ACHN (cell line): ENCODE measurements around the gene CLBA1.

Source experiments
- DNase-seq: peaks from one replicate; pipeline ENCODE4 v3.0.0-alpha.2; 2015
- in situ Hi-C: cut with HindIII; loops from 2 replicates; pipeline ENCODE4 v1.10.0; 2017; ENCODE audit warnings: low sequenced_read_pairs, low pct_ligation_motif_present, low pct_unique_long_range_greater_than_20kb

CLBA1 gene

GRCh38 chr14:104966261-104966865 is 19.2 kb upstream of the CLBA1 start:
- in situ Hi-C loops = no loop called here
- DNase-seq = no peak

DNA sequence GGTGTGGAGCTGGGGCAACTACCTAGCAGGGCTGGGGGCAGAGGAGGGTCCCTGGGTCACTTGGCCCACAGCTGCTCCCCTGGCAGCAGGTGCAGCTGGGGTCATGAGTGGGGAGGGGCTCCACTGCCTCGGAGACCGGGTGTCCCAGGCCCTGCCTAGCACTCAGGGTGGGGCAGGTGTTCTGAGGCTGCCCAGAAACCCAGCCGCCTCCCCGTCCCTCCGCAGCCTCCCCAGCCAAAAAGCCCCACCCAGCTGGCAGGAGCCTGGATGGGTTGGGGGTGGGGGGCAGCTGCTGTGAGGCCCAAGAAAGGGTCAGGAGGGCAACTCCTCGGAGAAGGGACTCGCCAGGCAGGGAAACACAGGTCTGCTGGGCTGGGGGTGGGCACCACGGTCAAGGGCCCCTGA is 18.6 kb upstream of the CLBA1 start:
- no peak for DNase-seq
- in situ Hi-C loops = no loop called here

DNA sequence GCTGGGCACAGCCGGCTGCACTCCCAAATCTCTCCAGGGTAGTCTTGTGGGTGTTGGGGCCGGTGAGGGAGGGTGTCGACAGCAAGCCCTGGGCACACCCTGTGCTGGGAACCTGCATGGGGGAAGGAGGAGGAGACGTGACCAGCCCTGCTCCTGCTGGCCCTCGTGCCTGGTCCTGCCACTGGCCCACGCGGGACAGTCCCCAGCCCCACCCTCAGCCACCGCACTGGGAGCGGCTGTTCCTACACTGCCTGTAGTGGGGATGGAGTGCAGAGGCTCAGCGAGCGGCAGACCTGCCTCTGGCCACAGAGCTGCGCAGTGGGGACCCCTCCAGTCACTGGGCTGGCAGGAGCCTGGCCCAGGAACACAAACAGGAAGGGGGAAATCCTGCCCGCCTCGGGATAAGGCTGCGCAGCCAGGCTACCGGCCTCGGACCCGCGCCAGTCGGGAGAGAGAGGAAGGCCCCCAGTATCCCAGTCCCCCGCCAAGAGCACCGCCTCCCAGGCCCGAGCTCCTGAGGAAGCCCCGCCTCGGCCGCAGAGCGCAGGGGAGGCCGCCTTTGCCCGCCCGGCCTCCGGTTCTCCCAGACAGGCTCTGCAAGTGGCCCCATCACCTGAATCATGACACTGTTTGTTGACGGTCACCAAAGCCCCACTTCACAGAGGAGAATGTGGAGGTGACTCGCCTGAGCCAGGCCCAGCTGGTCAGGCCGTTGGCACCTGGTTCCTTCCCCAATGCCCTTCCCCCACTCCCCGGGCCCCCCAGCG is 18.0 kb upstream of the CLBA1 start:
- DNase-seq = no peak
- in situ Hi-C loops = no loop called here

DNA sequence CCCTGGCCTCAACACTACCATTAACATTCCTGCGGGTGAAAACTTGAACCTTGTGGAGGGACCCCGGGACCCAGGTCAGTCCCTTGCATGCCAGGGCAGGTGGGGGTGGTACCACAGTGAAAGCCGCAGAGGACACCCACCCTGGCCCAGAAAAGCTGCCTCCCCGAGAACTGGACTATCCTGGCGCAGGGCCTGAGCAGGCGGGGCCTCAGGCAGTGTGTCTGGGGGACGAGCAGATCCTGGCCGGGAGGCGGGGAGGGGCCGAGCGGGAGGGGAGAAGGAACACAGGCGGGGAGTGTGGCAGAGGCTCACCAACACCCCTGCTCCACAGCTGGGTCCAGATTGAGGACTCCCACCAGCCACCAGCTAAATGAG is 17.4 kb upstream of the CLBA1 start:
- in situ Hi-C loops = no loop called here

DNA sequence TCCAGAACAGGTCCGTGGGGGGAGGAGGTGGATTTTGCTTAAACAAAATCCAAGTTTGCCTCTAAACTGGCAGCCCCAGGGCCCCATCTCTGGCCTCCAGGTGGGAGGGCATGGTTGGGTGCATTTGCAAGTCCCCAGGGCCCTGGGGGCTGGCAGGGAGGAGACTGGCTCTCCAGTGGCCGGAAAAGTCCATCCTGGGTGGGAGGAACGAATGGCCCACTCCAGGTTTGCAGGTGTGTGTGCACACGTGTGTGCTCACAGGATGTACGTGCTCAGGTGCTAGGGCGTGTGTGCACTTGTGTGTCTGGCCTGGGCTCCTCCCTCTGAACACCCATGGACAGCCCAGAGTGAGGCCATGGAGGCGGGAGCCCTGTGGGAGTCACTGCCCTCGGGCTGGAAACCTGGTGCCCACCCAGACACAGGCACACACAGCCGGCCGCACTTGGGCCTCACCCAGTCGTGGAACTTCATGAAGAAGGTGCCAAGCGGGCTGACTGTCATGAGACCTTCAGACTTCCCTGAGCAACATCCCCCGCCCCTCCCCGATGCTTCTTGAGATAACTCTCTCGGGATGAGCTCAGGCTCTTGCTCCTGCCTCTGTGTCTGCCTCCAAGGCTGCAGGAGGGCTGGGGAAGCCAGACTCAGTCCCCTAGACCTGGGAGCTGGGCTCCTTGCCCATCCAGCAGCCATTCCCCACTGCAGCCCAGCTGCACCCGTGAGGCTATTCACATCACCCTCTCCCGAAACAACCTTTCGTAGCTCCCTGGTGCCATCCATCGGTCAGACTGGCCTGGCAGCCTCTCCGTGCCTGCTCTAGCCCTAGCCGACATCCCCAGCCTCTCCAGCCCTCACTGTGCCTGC is 16.8 kb upstream of the CLBA1 start:
- DNase-seq = peak; percentile 15
- in situ Hi-C loops = no loop called here

More for the DNA sequence above, 17.4 kb upstream of the CLBA1 start:
- DNase-seq = no peak

DNA sequence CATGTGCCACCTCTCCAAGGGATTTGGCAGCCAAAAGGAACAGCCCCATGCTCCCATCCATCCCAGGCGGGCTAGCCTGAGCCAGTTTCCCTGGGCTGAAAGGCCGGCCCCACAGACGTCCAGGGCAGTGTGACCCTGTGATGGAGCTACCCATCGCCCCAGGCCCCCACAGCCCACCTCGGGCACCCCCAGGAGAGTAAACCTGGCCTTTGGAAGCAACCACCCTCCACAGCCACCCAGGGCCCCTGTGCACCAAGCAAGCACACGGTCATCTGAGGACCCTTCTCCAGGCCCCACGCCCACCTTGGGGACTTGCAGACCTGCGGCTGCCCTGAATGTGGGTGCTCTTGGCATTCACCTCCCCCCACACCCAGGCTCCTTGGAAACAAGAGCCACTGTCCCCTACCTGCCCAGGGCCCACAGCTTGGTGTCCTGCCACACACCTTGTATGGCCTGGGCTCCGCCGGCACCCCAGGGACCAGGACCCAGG is 15.8 kb upstream of the CLBA1 start:
- in situ Hi-C loops = no loop called here

DNA sequence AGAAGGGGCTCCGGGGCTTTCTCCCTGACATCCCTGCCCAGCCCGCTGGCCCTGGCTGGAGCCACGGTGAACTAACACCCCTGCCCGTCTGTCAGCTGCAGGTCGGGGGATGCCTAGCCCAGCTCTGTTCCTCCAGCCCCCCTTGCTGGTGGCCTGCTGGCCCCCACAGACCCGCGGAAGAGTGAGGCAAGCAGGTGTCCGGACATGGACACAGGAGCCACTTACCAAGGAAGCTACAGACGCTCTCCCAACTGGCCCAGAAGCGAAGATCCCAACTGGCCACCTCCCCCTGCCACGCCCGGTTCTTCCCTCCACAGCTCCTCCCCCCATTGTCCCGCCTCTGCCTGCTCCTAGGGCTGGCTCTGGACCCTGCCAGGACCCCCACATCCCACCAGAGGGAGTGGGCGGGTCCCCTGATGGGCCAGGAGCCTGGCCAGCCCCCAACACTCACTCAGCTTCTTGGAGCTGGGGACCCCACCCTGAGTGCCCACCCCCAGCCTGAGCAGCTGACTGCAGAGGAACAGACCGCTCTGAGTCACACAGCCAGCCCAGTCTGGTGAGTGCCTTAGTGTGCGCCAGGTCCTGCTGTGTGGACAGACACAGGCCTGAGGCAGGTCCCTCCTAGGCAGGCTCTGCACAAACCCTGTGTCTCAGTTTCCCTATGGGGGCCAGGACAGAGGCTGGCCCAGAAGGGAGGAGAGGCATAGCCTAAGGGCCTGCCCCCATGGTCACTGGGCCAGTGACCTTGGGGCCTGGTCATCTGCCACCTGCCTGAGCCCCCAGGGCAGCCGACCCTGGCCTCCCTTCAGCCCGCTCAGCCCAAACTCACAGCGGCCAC is 15.1 kb upstream of the CLBA1 start:
- peak; percentile 79 for DNase-seq
- in situ Hi-C loops = no loop called here

More for the DNA sequence above, 15.8 kb upstream of the CLBA1 start:
- DNase-seq = no peak

DNA sequence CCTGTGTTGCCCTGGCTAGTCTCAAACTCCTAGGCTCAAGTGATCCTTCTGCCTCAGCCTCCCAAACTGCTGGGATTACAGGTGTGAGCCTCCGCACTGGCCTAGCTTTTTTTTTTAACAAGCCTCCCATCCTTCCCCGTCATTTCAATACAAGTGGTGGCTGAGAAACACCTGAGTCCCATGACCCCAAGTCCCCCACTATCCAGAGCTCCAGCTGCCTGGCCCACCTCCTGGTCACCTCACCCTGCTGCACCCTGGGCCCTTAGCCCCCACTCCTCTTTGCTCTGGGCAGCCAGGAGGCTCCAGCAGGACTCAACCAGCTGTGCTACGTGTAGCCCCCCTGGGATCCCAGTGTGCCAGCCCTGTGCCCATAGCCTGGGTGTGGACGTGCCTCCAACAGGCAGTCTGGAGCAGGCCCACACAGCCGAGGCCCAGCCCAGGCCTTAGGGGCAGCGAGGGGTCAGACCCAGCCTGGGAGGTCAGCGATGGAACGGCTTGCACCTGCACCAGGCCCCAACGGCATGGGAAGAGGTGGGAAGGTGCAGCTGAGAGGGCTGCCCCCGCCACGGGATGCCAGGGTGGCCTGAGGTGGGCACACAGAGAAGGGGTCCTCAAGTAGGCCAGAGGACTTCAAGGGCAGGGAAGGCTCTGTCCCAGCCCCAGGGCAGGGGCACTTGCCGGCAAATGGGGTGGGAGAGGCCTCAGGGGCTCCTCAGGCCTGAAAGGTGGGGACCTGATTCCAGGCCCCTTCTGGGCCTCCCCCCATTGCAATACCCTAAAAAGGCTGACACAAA is 13.9 kb upstream of the CLBA1 start:
- in situ Hi-C loops = no loop called here
- no peak for DNase-seq

DNA sequence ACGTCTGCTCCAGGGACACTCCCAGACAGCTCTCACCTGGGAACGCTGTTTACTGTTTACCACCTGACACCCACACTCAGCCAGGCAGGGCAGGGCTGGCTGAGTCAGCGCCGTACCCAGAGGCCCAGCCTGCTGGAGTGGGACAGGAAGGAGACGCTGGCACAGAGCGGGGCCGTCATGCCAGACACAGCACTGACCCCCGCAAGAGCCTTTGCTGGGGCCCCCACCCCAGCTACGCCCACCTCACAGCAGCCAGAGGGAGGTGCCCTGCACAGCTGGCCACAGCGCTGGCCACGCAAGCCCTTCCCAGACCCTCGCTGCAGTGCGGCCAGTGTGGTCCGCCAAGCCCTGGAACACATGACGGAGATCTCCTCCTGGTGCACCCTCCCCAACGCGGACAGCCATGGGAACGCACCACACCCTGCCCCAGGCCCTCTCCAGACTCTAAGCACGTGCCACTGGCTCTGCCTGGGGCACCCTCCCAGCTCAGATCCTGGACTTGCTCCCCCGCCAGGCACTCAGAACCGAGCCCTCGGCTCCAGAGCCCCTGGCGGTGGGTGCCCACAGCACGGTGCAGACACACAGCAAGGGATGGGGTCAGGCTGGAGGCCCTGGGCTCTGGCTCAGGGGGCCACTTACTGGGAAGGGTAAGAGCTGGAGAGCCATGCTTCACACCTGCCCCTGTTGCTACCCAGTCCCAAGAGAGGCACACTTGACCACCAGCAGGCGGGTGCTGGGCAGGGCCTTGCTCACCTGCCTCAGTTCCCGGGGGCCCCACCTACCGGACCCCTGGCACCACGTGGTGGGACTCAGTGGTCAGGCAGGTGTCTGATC is 13.1 kb upstream of the CLBA1 start:
- DNase-seq = peak; percentile 60
- in situ Hi-C loops = no loop called here

DNA sequence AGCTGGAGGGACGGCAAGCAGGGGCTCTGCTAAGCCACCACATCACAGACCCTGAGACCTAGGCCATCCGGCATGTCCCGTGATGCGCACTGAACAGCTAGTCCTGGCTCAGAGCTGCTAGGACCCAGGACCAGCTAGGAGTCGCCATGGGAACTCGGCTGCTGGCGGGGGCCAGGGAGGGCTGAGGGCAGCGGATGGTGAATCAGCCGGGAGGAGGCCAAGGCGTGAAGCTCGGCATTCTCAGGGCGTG is 12.5 kb upstream of the CLBA1 start:
- DNase-seq = peak; percentile 96
- in situ Hi-C loops = no loop called here

GRCh38 chr14:104973385-104974145 is 12.0 kb upstream of the CLBA1 start:
- in situ Hi-C loops = no loop called here
- peak; percentile 82 for DNase-seq

GRCh38 chr14:104974146-104974541 is 11.4 kb upstream of the CLBA1 start:
- no peak for DNase-seq
- in situ Hi-C loops = no loop called here

DNA sequence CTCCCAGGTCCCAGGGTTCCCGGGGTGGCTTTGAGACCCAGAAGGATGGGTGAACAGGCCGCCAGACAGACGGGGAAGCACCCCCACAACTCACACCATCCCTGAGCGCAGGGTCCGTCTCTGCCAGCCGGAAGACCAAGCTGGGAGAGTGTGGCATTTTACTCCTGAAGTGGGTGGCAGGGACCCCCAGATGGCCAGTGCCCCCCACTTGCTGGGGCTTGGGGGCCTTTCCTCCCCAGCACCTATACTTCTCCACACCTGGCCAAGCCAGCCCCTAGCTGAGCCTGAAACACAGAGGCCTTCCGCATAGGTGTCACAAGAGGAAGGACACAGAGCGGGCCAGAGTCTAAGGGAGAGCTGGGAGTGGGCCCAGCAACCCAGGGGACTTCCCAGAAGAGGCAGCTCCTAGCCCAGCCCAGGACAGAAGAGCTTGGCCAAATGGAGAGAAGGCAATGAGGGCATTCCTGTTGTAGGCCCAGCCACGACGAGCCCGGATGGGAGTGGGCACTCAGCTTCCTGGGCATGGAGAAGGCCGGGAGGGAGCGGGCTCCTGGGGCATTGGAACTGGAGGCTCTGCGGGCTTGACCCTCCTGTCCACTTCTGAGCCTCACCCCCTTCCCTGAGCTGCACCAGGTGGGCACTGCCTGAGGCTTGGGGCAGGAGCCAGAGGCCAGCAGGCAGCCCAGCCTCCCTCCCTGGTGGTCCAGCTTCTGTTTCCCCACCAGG is 10.8 kb upstream of the CLBA1 start:
- in situ Hi-C loops = no loop called here
- DNase-seq = no peak

DNA sequence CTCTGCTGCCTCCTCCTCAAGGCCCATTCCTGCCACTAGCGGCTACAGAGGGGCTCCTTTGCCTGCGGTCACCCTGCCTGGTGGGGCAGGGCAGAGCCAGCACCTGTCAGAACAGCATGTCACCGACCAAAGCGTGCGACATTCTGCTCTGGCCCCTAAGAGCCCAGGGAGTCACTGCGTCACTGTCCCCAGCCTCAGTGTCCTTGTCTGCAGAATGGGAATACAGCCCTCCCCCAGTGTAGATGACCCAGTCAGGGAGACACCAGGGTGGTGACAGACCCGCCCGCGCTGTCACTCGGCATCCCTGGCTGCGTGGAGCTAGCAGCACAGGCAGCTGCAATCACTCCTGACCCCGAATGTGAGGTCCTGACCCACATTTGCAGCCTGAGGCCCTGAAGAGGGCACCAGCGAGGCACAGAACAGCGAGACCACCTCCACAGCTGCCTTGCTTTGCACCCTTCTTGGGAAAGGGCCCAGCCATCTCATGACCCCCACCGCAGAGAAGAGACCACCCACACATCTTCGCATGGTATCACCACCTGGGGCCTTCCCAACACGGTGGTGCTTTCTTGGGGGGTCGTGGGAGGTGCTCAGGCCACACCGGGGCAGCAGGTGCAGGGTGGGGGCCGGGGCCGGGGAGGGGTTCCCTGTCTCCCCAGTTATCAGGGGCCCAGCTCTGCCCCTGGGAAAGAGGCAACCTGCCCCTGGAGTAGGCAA is 9.9 kb upstream of the CLBA1 start:
- no peak for DNase-seq

DNA sequence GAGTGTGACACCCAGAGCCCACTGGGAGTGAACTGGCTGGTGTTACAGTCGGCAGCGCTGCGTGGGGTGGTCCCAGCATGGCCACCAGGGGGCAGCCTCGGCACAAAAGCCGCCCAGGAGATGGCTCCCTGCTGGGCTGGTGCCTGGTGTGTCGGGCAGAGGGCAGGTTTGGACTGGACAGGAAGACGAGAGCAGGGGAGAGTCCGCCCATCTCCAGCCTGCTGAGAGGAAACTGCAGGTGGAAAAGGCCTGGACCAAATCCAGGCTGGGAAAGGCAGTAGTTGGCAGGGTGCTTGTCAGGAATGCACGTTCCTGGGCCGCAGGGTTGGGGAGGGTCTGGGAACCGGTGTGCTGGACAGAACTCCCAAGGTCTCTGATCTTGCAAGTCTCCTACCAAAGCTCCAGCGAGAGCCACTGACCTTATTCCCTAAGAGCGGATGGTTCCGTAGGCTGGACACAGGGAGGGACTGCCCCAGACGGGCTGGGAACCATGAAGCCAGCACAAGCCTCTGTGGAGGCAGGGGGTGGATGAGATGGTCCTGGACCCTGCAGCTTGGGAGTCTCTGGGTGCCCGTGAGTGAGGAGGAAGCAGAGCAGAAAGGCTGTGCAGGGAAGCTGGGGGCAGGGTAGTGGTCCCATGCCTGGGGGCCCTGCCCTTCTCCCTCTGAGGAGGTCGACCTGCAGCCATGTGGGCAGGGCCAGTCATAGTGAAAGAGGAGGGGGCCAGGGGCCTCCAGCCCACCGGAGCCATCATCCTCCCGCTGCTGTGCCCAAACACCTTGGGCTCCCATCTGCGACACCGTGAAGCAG is 9.2 kb upstream of the CLBA1 start:
- in situ Hi-C loops = no loop called here
- peak; percentile 87 for DNase-seq

More for the DNA sequence above, 9.9 kb upstream of the CLBA1 start:
- in situ Hi-C loops = no loop called here
